Stimulated activated CD4-positive, alpha-beta T cell treated with anti-CD3 and anti-CD28 coated beads, Interleukin-4, amount 100 ng/mL, for 4 hours (primary cell): Measurements from ENCODE around the gene TRIM75.
"Not testable (repeated sequence)": the region's sequence is repeated elsewhere in the genome, so short reads cannot be mapped to it uniquely, and the experiment has no call there.

ENCODE experiments used
- DNase-seq, 2 experiments: peaks; one replicate each; pipeline ENCODE4 v3.0.0-alpha.2; 2020

TRIM75 gene

DNA sequence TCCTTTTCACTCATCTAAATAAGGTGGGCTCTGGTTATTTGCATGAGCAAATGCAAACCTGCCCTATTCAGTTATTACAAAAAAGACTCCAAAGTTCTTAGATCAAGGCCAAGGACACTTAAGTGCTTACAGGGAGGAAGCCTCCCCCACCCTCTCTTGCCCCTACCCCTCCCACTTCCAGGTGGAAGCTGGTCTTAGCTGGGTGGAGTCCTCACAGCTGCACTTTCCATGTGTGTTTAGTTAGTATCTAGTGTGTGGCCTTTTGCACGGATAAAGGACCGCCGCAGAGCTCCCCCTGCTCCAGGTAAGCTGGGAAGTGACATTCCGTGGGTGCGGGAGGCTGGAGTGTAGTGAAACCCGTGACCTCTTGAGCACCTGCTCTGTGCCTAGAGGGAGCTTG is at the start of gene TRIM75:
Gene TRIM75 (plus strand): TSS at position 222 of the 400 bp plus-strand sequence. CDS start 5,282 bp downstream, outside the sequence.
- DNase-seq = no peak

DNA sequence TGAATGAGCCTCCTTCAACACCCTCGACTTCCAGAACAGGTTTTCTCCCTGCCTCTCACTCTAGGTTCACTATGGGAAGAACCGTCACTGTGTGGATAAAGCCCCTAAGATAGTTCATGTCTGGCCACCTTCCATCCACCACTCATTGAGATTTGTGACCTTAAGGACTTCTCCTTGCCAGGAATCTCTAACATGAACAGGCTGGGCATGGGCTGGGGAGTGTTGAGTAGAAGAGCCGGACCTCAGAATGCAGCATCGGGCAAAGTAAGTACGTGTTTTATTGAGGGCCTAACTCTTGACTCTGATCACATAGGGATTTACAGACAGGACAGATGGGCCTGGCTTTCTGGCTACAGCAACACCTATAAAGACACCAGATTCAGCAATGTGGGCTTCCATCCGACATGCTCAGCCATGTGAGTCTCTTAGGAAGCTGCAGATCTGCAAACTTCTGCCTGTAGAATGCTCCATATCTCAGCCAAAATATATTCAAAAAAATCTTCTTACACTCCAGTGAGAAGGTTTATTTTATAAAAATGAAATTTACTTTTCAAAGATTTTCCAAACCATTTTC is 48.2 kb upstream of the TRIM75 start:
- DNase-seq = no peak

DNA sequence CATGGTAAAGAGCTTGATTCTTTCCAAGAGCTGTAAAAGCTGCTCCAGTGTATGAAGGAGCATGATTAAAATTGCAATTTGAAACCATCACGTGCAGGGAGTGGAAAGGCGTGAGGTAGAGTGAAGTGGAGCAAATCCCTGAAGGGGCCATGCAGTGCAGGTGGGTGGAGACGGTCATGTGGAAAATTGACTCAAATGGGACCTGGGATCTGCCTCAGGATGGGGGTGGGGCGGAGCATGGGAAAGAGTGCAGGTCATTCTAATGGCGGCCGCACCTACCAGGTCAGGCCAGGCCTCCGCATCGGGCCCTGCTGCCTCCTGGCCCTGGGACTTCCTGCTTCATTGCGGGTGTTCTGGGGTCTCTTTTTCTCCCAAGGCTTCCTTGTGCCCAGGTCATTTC is 47.2 kb upstream of the TRIM75 start:
- DNase-seq = no peak

DNA sequence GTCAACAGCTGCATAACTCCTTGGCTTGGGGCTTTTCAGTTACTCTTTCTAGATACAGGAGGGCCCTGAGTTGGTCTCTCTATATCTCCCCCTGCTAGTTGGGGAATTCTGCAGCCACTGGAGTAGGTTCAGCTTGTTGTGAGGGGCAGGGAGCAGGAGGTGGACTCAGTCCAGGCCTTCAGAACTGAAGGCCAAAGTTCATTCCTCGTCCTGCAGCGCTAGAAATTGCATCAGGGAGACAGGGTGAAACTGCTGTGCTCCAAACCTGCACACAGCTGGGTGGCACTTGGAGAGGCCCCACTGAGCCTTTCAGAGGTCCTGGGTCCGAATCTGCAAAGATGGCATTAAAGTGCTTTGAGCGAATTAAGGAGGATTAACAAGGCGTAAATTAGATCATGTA is 46.8 kb upstream of the TRIM75 start:
- no peak for DNase-seq

DNA sequence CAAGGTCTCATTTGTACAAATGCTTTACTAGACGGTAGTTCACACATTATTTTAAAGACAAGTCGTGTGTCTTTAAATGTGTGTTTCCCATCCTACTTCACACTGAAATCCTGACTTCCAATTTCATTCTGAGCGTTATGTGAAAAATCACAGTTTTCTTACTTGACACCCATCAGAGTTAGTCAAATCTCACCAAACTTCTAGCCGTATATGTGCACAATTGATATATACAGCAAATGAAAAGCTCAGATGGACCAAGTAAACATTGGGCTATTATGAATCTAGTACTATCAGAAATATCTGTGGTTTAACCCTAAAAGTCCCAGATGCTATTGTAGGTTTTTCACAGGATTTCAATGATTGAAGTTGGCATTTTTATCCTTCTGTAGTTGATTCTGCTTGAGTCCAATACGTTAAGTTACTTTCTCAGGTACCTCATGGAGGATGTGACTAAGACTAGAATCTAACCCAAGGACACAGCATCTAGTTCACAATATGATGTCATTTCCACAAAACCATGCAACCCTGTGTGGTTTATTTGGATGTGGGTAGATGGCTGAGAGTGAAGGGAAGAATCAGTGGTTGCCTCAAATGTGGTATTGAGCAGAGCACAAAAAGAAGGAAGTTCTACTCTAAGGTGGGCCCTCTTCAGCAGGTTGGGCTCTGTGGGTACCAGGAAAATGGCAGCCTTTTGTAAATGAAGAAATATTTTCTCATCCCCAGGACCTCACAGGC is 44.0 kb upstream of the TRIM75 start:
- no peak for DNase-seq

DNA sequence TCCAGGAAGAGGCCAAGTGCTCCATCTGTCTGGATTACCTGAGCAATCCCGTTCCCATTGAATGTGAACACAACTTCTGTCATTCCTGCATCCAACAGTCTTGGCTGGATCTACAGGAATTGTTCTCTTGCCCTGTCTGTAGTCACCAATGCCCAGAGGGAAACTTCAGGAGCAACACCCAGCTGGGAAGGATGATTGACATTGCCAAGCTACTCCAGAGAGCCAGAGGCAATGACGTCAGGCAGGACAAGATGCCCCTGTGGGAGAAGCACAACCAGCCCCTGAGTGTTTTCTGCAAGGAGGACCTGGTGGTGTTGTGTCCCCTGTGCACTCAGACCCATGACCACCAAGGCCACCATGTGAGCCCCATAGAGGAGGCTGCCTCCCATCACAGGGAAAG is 43.2 kb upstream of the TRIM75 start:
- DNase-seq = no peak

DNA sequence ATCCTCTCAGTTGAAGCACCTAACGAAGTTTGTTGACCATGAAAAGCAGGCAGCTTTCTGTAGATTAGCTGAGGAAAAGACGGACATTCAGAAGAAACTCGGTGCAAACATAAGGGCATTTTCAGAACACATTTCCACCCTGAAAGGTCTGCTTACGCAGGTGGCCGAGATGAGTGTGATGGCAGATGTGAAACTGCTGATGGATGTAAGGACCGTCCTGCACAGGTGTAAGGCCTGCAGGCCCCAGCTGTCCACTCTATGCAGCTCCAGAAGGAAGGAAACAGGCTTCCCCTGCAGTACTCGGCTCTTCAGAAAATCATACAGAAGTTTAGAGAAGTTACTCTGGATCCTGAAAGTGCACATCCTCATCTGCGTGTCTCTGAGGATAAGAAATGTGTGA is 42.7 kb upstream of the TRIM75 start:
- no peak for DNase-seq

DNA sequence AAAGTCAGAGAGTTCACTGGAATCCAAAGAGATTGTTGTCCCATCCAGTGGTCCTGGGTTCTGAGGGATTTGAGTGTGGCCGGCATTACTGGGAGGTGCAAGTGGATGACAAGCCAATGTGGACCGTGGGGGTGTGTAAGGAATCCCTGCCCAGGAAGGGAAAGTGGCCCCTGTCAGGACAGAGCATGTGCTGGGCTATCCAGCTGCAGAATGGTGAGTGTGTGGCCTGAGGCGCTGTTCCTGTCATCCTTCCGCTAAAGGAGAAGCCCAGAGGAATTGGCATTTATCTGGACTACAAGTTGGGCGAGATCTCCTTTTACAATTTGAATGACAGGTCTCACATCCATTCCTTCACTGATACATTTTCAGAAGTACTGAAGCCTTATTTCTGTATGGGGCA is 42.3 kb upstream of the TRIM75 start:
- DNase-seq = no peak

DNA sequence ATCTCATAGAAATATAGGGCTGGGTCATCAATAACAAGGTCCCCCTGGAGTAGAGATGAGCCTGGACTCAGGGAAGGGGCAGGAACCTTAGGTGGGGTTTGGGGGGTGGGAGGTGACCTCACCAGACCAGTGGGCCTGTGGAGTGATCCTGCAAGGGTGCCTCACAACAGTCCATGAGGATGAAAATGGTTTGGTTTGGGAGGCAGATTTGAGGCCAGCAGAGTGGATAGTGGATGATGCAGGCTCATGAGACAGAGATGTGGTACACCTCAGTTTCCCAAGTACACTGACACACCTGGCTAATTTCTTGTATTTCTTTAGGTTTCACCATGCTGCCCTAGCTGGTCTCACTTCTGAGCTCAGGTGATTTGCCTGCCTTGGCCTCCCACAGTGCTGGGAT is 40.0 kb upstream of the TRIM75 start:
- no peak for DNase-seq

DNA sequence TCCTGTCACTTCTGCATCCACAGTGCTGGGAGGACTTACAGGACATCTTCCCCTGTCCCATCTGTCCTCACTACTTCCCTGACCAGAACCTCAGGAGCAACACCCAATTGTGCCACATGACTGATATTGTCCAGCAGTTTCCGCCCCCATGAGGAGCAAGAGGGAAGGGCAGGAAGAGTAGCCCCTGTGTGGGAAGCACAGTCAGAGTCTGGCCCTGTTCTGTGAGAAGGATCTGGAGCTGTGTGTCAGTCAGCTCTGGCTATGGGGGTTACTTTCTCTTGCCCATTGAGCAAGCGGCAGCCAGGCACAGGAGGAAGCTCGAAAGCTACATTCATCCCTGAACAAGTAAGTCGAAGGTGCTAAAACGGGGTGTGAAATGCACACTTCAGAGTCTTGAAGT is 36.7 kb upstream of the TRIM75 start:
- no peak for DNase-seq

DNA sequence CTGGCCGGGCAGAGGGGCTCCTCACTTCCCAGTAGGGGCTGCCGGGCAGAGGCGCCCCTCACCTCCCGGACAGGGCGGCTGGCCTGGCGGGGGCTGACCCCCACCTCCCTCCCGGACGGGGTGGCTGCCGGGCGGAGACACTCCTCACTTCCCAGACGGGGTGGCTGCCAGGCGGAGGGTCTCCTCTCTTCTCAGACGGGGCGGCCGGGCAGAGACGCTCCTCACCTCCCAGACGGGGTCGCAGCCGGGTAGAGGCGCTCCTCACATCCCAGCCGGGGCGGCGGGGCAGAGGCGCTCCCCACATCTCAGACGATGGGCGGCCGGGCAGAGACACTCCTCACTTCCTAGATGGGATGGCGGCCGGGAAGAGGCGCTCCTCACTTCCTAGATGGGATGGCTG is 33.7 kb upstream of the TRIM75 start:
- not testable (repeated sequence) for DNase-seq

DNA sequence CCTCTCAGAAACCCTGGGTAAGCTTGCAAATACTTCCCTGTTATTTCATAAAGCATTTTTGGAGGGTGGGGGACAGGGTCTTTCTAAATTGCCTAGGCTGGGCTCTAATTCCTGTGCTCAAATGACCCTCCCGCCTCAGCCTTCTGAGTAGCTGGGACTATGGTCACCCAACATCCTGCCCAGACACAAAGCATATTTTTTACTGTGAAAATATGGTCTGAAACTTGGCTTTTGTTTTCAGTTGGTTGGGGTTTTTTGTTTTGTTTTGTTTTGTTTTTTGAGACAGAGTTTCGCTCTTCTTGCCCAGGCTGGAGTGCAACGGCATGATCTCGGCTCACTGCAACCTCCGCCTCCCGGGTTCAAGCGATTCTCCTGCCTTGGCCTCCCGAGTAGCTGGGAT is 27.9 kb upstream of the TRIM75 start:
- DNase-seq = not testable (repeated sequence)

DNA sequence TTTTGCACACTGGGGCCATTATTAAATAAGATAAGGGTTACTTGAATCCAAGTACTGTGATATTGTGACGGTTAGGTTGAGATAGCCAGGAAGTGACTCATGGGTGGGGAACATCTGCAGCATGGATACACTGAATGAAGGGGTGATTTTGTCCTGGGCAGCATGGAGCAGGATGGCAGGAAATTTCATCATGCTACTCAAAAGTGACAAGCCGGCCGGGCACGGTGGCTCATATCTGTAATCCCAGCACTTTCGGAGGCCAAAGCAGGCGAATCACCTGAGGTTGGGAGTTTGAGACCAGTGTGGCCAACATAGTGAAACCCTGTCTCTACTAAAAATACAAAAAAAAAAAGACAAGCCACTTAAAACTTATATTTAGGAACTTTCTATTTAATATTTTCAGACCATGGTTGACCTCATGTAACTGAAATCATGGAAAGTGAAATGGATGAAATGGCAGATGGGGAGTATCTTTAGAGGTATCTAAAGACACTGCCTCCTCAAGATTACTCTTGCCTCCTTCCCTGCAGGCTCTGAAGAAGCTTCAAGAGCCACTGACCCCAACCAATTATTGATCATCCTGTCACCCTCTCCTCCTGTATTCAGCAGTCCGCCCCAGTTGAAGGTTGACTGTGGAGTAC is 25.8 kb upstream of the TRIM75 start:
- no peak for DNase-seq

DNA sequence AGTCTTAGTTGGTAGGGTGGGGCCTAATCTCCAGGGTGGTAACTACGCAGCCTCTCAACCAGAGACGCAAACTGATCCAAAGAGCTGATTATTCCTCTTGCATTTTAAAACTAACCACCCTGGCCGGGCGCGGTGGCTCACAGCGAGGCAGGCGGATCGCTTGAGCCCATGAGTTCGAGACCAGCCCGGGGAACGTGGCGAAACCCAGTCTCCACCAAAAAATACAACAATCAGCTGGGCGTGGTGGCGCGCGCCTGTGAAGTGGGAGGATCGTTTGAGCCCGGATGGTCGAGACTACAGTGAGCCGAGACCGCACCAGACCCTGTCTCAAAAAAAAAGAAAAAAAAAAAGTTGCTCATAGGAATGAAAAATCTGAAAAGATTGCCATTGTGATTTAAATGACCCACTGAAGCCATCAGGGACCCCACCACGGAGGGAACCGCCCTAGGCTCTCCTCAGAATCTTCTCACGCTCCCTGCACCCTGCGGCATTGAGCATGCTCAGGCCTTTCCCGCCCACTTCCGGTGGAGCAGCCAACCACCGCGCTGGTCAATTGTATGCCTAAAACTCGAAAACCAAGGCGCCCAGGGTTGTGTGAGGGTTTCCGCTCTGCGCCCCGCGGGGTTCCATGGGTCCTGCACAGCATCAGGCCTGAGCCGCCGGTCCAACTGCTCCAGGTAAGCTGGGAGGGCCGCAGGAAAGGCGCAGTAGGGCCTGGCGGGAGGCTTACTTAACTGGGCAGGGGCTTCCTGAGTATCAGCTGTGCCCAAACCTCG is 22.0 kb upstream of the TRIM75 start, which contains the start of gene TRIM60:
Gene TRIM60 (plus strand): TSS at position 564 of the 776 bp plus-strand sequence. CDS start 8,074 bp downstream, outside the sequence.
- DNase-seq = no peak

DNA sequence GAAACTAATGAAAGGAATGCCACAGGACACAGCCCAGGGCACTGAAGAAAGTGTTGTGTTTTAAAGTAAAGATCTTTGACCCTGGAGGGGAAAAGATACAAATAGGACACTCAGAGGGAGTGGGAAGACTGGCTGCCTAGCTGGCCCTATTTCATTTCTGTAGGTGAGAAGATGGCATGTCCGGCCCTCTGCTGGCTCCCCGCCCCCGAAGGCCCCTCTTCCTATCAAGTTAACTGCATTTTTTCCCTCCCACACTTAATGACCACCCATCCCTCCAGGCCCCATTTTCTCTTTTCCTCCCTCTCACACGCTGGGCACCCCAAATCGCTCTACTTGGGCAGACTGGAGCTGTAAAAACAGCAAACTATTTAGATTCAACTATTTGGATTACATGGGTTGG is 5.5 kb upstream of the TRIM75 start:
- no peak for DNase-seq

DNA sequence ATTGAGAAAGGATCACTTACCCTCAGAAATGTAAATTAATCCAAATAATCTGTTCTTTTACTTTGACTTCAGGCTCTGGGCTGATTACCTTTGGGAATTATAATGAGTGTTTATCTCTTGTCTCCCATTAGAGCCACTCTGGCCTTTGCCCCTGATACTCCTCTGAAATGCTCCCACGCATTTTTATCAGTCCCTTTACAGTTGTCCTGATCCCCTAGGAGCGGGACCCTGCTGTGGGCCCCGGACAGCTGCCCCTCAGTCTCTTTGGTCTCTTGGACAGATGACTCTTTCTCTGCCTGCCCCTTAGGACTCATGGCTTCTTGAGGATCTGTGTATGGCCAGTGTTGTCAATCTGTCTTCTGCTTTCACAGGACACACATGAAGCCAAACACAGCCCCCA is 1.0 kb upstream of the TRIM75 start:
- DNase-seq = no peak

DNA sequence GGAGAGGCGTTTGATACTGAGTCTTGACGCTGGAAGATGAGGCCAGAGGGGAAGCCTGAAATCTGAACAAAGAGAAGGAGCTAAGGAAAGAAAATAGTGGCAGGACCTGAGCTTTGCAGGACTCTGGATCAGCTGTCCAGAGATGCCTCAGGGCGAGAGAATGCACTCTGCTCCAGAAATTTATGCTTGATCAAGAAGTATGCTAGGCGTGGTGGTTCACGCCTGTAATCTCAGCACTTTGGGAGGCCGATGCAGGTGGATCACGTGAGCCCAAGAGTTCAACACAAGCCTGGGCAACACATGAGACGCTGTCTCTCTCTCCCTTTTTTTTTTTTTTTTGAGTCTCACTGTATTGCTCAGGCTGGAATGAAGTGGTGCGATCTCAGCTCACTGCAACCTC is 1.9 kb downstream of the TRIM75 start:
- no peak for DNase-seq

DNA sequence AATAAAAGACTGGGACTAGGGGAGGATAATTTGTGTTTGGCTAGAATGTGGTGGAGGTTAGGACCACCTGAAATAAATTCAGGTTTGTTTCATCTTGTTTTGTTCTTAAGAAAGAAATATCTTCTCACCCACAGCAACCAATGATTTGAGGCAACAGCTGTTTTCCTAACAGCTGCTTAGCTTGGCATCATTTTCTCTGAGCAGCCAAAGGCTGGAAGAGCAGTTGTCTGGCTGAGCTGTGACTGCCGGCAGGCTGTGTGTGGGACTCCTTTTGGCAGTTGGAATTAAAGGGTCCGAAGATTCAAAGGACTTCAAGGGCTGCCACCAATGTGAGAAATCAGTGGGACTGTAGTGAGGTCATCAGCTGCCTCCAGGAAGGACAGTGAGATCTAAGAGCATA is 5.0 kb downstream of the TRIM75 start:
- DNase-seq = no peak

DNA sequence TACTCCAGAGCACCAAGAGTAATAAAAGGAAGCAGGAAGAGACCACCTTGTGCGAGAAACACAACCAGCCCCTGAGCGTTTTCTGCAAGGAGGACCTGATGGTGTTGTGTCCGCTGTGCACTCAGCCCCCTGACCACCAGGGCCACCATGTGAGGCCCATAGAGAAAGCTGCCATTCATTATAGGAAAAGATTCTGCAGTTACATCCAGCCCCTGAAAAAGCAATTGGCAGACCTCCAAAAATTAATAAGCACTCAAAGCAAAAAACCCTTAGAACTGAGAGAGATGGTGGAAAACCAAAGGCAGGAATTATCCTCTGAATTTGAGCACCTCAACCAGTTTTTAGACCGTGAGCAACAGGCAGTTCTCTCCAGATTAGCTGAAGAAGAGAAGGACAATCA is 5.7 kb downstream of the TRIM75 start:
- no peak for DNase-seq

DNA sequence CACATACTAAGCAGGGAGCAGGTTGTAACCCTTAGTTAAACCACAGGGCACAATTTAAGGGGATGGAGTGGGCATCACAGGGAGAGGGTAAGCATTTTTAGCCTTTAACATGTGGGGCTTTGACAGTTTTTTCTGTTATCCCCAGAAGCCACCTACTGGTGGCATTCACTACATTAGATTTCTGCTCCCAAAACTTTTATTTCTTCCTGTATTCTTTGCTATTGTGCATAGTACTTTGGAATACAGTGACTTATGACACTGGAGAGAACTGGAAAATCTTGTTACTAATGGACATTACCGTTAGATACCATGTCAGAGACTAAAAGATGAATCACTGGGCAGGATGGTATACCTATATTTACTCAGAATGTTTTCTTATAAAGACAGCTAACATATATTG is 7.3 kb downstream of the TRIM75 start:
- DNase-seq = no peak

DNA sequence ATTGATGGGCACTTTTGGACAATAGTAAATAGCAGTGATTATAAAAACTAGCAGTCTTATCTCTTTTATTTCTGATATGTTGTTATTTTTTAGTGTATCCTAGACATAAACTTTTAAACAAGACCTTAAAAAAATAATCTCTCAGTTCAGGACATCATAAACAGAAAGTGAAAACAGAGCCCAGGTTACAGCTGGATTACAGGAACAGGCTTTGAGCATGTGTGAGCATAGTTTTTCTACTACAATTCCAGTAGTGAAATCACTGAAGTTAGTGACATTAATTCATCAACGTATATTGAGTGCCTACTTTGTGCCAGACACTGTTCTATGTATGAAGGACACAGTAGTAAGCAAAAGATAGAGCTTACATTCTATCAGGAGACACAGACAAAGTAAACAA is 16.9 kb downstream of the TRIM75 start:
- DNase-seq = no peak

DNA sequence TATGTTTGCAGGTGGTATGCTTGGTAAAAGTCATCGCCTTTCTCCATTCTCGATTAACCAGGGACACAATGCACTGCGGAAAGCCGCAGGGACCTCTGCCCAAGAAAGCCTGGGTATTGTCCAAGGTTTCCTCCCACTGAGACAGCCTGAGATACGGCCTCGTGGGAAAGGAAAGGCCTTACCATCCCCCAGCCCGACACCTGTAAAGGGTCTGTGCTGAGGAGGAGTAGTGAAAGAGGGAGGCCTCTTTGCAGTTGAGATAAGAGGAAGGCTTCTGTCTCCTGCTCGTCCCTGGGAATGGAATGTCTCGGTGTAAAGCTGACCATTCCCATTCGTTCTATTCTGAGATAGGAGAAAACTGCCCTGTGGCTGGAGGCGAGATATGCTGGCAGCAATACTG is 19.7 kb downstream of the TRIM75 start:
- DNase-seq = not testable (repeated sequence)

DNA sequence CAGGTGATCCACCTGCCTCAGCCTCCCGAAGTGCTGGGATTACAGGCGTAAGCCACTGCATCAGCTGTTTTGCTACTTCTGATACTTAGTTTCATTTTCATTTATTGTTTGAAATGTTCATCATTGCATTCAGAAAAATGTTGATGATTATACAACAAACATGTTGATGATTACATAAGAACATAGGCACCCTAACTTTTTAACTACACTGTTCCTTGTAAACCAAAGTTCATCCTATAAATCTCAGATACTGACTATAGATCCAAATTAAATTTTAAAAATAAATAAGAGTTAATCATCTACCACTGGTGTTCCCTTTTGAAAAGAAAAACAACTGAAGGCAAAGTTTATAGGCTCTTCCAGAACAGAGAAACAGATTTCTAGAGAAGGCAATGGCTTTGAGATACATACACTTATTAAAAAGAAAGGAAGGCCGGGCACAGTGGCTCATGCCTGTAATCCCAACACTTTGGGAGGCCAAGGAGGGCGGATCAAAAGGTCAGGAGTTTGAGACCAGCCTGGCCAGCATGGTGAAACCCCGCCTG is 23.4 kb downstream of the TRIM75 start:
- DNase-seq = no peak
